ENCODE data around the gene PPP1R12B. TPM values are rescaled to one million over a fixed set of nuclear protein-coding genes. Genes with fewer than 3 reads are reported as not detected.
A peak's percentile ranks its signal among the peaks of the same experiment; 100 is the strongest.
"Not testable (repeated sequence)": the region's sequence is repeated elsewhere in the genome, so short reads cannot be mapped to it uniquely, and the experiment has no call there.

The PPP1R12B gene
- total RNA-seq, 1 experiment from 2014 or later = 33.3 TPM

DNA sequence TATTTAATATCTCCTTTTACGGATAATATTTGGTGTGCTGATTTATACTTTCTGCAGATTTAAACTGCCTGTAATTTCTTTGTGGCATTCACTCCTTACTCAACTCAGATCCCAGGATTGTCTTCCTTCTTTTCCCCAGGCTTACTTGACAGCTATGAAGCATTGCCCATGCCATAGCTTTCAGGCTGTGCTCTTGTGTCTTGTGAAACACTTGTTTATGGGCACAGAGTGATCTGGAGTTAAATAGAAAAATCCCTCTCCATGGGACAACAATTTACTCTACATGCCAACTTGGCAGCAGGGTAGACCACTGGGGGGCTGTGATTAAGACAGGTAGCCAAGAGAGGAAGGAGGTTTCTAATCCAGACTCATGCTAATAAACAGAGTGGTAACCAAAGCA lies 57.4 kb downstream of the PPP1R12B start:
- Histone ChIP-seq H3K4me1 (replicated peaks; ENCODE audit: insufficient read depth) (peaks cover 44% of the 10 kb centered on the region), H3K9me2 (ENCODE audit: insufficient read depth) (no peaks in the 10 kb centered on the region), H3K27me3 (ENCODE audit: insufficient read depth, low read depth) (no peaks in the 10 kb centered on the region), H4K20me1 (ENCODE audit: insufficient read depth) (no peaks in the 10 kb centered on the region), H3K27ac (peak overlapping the region; percentile 20; the same call in 1 of the 2 replicates), H3K36me3 (ENCODE audit: low read depth) (no peaks in the 10 kb centered on the region), H3K79me2 (ENCODE audit: low read depth) (peaks cover 56% of the 10 kb centered on the region), H3K4me2 (no peak overlapping the region), H2AFZ (no peak overlapping the region), H3K4me3 (no peak overlapping the region), H3K9me3 (ENCODE audit: insufficient read depth, low read depth) (no peaks in the 10 kb centered on the region), H3F3A (ENCODE audit: insufficient read depth, low read depth) (peaks cover 20% of the 10 kb centered on the region)
- no TSS peak for BruUV-seq (replicated peaks)
- TF ChIP-seq EZH2 (IDR thresholded peaks at IDR 0.05; ENCODE audit: low read depth) = no peak
- TF ChIP-seq, protein P1, sequence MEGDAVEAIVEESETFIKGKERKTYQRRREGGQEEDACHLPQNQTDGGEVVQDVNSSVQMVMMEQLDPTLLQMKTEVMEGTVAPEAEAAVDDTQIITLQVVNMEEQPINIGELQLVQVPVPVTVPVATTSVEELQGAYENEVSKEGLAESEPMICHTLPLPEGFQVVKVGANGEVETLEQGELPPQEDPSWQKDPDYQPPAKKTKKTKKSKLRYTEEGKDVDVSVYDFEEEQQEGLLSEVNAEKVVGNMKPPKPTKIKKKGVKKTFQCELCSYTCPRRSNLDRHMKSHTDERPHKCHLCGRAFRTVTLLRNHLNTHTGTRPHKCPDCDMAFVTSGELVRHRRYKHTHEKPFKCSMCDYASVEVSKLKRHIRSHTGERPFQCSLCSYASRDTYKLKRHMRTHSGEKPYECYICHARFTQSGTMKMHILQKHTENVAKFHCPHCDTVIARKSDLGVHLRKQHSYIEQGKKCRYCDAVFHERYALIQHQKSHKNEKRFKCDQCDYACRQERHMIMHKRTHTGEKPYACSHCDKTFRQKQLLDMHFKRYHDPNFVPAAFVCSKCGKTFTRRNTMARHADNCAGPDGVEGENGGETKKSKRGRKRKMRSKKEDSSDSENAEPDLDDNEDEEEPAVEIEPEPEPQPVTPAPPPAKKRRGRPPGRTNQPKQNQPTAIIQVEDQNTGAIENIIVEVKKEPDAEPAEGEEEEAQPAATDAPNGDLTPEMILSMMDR (conservative IDR thresholded peaks at IDR 0.05) = no peak
- intact Hi-C loops (cut with micrococcal nuclease; ENCODE audit: unreplicated experiment) = no loop called here
- ChIA-PET CTCF (no interaction called here), POLR2A (ENCODE audit: unreplicated experiment) (no interaction called here)
- DNase-seq = no peak

DNA sequence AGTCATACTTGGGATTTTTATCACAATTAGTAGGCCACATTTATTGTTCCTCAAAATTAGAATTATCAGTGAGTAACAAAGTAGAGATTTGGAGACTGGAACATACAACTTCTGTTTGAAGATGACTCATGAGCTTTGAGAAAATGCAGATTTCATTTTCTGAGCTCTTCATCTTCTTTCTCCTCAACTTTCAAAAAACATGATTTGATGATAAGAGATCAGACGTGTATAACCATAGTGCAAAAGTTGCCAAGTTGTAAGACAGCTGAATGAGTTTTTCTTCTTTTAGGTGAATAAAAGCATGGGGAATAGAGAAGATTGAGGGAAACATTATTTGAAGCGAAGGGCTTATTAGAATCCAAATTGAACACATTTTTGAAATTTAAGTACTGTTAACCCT lies 58.4 kb downstream of the PPP1R12B start:
- BruUV-seq (replicated peaks); H3K4me2 ChIP-seq; H3K9me2 ChIP-seq (ENCODE audit: insufficient read depth); H2AFZ ChIP-seq; H3K9me3 ChIP-seq (ENCODE audit: insufficient read depth, low read depth); H3K27me3 ChIP-seq (ENCODE audit: insufficient read depth, low read depth); DNase-seq; CTCF ChIA-PET; H3K4me3 ChIP-seq; intact Hi-C loops (cut with micrococcal nuclease; ENCODE audit: unreplicated experiment); H3K36me3 ChIP-seq (ENCODE audit: low read depth); H4K20me1 ChIP-seq (ENCODE audit: insufficient read depth): not testable (repeated sequence)
- H3K79me2 ChIP-seq (ENCODE audit: low read depth) = peaks cover 60% of the 10 kb centered on the region
- H3F3A ChIP-seq (ENCODE audit: insufficient read depth, low read depth) = peaks cover 29% of the 10 kb centered on the region
- peaks cover 54% of the 10 kb centered on the region for H3K4me1 ChIP-seq (replicated peaks; ENCODE audit: insufficient read depth)
- 0 out of 2 replicates have a peak overlapping the region, but pooled peaks have one; percentile 20 for H3K27ac ChIP-seq
- POLR2A ChIA-PET (ENCODE audit: unreplicated experiment) = interaction anchor here (0.6 kb wide), 1 partner anchor 59 kb away, joined by 6 read pairs; the partner anchor contains the start of gene PPP1R12B

DNA sequence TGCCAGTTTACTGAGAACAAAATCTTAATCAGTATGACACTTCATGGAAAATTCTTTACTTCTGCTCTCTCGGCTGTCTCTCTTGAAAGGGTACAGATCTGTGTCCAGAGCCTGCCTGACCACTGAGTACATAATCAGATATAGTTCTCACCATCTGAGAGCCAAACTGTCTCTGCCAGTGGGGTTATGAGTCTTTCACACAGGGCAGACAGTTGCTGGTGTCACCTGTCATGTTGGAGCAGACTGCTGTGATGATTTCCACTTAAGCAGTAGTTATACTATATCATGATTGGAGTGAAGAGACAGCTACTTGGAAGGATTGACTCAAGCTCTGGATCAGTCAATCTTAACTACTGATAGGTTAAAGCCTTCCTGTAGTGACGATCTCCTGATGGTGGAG lies 58.9 kb downstream of the PPP1R12B start:
- H3K27me3 ChIP-seq (ENCODE audit: insufficient read depth, low read depth); H3K9me3 ChIP-seq (ENCODE audit: insufficient read depth, low read depth); H4K20me1 ChIP-seq (ENCODE audit: insufficient read depth); H3K4me2 ChIP-seq; BruUV-seq (replicated peaks); H2AFZ ChIP-seq; POLR2A ChIA-PET (ENCODE audit: unreplicated experiment); H3K9me2 ChIP-seq (ENCODE audit: insufficient read depth); H3K36me3 ChIP-seq (ENCODE audit: low read depth); H3K27ac ChIP-seq; CTCF ChIA-PET; DNase-seq; intact Hi-C loops (cut with micrococcal nuclease; ENCODE audit: unreplicated experiment); H3K4me3 ChIP-seq: not testable (repeated sequence)
- H3K4me1 ChIP-seq (replicated peaks; ENCODE audit: insufficient read depth) = peaks cover 59% of the 10 kb centered on the region
- H3K79me2 ChIP-seq (ENCODE audit: low read depth) = peaks cover 60% of the 10 kb centered on the region
- H3F3A ChIP-seq (ENCODE audit: insufficient read depth, low read depth) = peaks cover 33% of the 10 kb centered on the region

DNA sequence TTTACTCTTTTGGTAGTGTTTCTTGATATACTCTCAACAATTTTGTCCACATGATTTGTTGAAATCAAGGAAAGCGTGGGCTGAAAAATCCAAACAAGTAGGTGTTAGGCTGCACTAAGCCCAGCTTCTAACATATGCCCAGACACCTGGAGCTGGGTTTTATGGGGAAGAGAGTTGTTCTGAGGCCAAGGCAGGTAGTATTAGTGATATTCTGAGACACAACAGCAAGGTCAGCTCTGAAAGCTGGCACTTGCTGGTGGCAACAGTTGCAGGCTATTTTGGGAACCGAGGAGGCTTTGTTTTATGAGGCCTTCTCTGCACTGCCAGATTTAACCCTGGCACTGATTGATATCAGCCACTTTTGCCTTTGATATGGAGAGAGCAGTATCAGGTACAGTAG lies 61.8 kb downstream of the PPP1R12B start:
- H3K36me3 ChIP-seq (ENCODE audit: low read depth); H3K27me3 ChIP-seq (ENCODE audit: insufficient read depth, low read depth); H3K9me2 ChIP-seq (ENCODE audit: insufficient read depth); H3K9me3 ChIP-seq (ENCODE audit: insufficient read depth, low read depth); H2AFZ ChIP-seq; H4K20me1 ChIP-seq (ENCODE audit: insufficient read depth): not testable (repeated sequence)
- BruUV-seq (replicated peaks) = TSS peak; percentile 95
- Histone ChIP-seq H3K27ac (peak overlapping the region; percentile 96), H3K4me3 (peak overlapping the region; percentile 42; the same call in 1 of the 2 replicates), H3K4me1 (replicated peaks; ENCODE audit: insufficient read depth) (peaks cover 68% of the 10 kb centered on the region), H3K79me2 (ENCODE audit: low read depth) (peaks cover 65% of the 10 kb centered on the region), H3F3A (ENCODE audit: insufficient read depth, low read depth) (peaks cover 35% of the 10 kb centered on the region), H3K4me2 (peak overlapping the region; percentile 60)
- ChIA-PET CTCF (interaction anchor here (0.6 kb wide), 1 partner anchor 50 kb away, joined by 4 read pairs; no protein-coding TSS in a partner anchor), POLR2A (ENCODE audit: unreplicated experiment) (interaction anchor here (0.5 to 0.8 kb wide), 3 partner anchors 60 to 1013 kb away, joined by 3 to 19 read pairs (median 5); no protein-coding TSS in a partner anchor)
- intact Hi-C loops (cut with micrococcal nuclease; ENCODE audit: unreplicated experiment) = loop anchor here (5.0 to 10.0 kb wide), 2 partner anchors 47 to 65 kb away; partner anchors contain the start of genes PPP1R12B and UBE2T
- DNase-seq = peak; percentile 6 to 56

DNA sequence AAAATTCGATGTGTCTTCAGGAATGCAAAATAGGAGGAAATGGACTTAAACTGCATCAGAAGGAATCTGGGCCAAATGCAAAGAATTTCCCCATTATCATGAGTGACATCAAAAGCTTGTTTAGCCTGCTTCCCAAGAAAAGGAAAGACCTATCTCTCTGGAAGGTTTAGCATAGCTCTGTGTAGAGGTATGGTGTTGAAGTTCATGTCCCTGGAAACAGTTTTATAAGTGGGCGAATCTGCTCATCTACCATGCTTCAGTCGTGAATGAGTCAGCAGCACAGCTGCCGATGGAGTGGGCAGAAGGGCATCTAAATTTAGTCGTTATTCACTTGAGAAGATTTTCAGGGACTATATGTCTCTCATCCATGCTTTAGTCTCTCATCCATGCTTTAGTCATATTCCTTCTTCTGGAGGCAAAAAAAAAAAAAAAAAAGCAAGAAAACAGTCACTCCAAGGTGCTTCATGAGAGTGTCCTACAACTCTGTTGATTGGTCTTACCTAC lies 62.4 kb downstream of the PPP1R12B start:
- Histone ChIP-seq H3F3A (ENCODE audit: insufficient read depth, low read depth) (peaks cover 35% of the 10 kb centered on the region), H3K27ac (peak overlapping the region; percentile 96), H3K4me3 (peak overlapping the region; percentile 42; the same call in 1 of the 2 replicates), H3K79me2 (ENCODE audit: low read depth) (peaks cover 72% of the 10 kb centered on the region), H3K4me2 (peak overlapping the region; percentile 60), H3K4me1 (replicated peaks; ENCODE audit: insufficient read depth) (peaks cover 67% of the 10 kb centered on the region)
- POLR2A ChIA-PET (ENCODE audit: unreplicated experiment) = interaction anchor here (0.5 to 0.8 kb wide), 3 partner anchors 61 to 1012 kb away, joined by 3 to 19 read pairs (median 5); no protein-coding TSS in a partner anchor
- H3K9me3 ChIP-seq (ENCODE audit: insufficient read depth, low read depth); BruUV-seq (replicated peaks); H3K9me2 ChIP-seq (ENCODE audit: insufficient read depth); H2AFZ ChIP-seq; H3K36me3 ChIP-seq (ENCODE audit: low read depth); H4K20me1 ChIP-seq (ENCODE audit: insufficient read depth); H3K27me3 ChIP-seq (ENCODE audit: insufficient read depth, low read depth): not testable (repeated sequence)
- CTCF ChIA-PET = interaction anchor here (0.6 kb wide), 2 partner anchors 22 to 49 kb away, joined by 4 to 9 read pairs; no protein-coding TSS in a partner anchor
- DNase-seq = peak; percentile 44 to 99
- intact Hi-C loops (cut with micrococcal nuclease; ENCODE audit: unreplicated experiment) = loop anchor here (5.0 to 10.0 kb wide), 2 partner anchors 46 to 66 kb away; partner anchors contain the start of genes PPP1R12B and UBE2T
